ENCODE measurements around the gene RRH.
"Not testable (repeated sequence)": the region's sequence is repeated elsewhere in the genome, so short reads cannot be mapped to it uniquely, and the experiment has no call there.

Gene RRH

GRCh38 chr4:109827672-109828071 lies at the start of gene RRH:
RRH (plus strand) TSS chr4:109827972; CDS start chr4:109828028, 56 bp downstream.
- DNase-seq: no peak

DNA sequence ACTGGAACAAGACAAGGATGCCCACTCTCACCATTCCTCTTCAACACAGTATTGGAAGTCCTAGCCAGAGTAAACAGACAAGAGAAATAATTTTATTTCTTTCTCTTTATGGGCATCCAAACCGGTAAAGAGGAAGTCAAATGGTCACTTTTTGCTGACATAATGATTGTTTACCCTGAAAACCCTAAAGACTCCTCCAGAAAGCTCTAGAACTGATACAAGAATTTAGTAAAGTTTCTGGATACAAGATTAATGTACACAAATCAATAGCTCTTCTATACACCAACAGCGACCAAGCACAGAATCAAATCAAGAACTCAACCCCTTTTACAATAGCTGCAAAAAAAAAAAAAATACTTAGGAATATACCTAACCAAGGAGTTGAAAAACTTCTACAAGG lies 45.7 kb upstream of the RRH start:
- DNase-seq: not testable (repeated sequence)

GRCh38 chr4:109786846-109787245 lies 40.9 kb upstream of the RRH start:
- DNase-seq: no peak

- DNase-seq: no peak
Observed at GRCh38 chr4:109787807-109788206, 40.0 kb upstream of the RRH start.

DNA sequence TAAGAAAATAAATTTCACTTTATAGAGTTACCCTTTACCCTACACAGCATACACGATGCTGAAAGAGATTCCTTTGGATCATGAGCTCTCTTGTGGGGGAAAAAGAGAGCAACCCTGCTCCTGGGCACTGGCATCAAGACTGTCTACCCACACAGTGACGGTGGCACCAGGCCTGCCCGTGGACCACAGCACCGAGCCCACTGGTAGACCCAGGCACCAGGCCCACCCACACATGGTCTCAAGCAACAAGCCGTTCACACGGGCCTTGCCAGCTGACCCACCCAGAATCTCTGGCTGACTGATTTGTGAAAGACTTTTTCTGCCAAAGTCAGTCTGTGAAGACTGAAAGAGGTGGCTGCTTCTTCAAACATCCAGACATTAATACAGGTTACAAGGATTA lies 32.7 kb upstream of the RRH start:
- DNase-seq: no peak

GRCh38 chr4:109798866-109799265 lies 28.9 kb upstream of the RRH start:
- DNase-seq: no peak

- no peak for DNase-seq
Observed at GRCh38 chr4:109801099-109801789, 26.5 kb upstream of the RRH start.

DNA sequence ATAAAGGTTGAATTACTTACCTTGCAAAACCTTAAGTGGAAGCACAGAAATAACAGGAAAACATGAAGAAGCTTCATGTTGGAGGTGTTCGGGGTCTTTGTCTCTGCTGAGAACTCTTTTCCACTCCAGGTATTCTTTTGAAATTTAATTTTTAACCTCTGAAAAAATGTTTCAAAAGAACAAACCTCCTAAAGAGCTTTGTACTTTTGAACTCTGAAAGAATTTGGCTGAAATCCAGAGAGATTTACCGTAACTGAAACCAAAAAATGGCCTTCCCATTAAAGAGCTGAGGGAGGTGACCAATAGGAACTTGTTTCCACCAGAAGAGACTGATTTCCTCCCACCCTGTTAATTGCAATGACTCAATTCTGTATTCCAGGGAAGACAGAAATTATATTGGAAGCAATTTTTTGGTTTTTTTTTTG lies 25.9 kb upstream of the RRH start, which contains the start of gene CFI:
Gene CFI, minus strand, starts transcription at position 105 of the 425 bp plus-strand sequence. Its CDS starts 28 bp downstream, at position 77.
- DNase-seq: no peak

DNA sequence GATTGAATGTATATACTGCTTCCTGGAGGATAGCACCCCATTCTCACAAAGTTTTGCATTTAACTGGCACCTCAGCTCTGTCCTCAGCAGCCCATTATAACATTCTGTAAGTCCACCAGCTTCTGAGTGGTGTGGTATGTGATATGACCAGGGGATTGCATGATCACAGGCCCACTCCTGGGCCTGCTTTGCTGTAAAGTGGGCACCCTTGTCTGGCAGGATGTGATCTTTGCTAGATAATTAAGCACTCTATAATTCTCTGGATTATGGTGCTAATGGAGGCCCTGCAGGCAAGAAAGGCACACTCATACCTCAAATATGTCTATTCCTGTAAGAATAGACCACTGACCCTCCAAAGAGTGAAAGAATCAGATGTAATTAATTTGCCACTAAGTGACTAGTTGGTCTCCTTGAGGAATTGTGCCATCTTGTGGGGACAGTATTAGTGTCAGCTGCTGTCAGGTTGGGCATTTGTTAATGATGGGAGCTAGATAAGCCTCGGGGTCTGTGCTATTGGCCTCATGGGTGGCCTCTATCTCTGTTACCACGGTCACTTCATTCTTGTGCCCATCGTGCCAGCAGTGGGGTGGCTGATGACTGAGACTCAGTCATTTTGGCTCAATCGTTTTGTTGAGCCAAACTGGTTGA lies 23.7 kb upstream of the RRH start:
- no peak for DNase-seq

GRCh38 chr4:109809655-109810054 lies 18.1 kb upstream of the RRH start:
- DNase-seq: no peak

- no peak for DNase-seq
Observed at GRCh38 chr4:109810552-109811387, 17.0 kb upstream of the RRH start.

- DNase-seq: no peak
Observed at GRCh38 chr4:109811707-109812106, 16.1 kb upstream of the RRH start.

DNA sequence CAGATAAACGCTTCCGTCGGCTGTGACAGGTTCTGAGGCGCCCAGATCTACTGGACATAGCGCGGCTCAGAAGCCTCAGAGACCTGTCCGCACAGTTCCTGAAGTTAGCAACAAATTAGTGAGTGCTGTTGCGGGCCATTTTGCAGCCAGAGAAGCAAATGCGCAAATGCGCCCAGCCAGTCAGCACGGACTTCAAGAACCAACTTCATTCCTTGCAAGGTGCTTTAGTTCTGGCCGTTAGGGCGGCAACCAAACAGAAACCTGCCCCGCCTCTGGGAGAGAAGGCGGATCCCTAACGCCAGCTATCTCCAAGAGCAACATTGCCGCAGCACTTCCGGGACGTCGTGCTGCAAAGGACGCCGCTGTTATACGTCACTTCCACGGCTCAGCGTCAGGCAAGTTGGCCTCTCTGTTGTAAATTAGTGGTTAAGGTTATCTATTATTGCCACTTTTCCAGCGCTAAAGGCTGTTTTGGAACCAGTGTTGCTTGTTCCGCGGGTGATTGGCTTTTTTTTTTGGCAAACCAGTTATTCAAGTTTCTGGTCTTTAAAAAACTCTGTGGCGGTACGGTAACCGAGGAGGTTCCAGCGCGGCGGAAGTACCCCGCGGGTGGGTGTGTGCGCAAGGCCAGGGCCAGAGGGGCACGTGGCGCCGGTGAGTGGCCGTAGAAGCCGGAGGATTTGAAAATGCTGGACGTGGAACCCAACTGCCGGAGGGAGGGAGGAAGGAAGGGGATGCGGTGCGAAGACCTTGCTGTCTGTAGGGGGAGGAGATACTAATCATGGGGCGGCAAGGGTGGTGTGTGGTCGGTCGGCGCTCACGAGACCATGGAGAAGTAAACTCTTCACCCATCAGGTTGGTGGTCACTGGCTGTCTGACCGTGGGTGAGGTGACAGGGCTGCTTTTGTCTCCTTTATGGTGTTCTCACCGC lies 12.4 kb upstream of the RRH start, which contains the start of gene GAR1:
Gene GAR1, plus strand, starts transcription at position 612 of the 931 bp plus-strand sequence. CDS start 403 bp downstream, outside the sequence.
- peak; percentile 78 for DNase-seq

DNA sequence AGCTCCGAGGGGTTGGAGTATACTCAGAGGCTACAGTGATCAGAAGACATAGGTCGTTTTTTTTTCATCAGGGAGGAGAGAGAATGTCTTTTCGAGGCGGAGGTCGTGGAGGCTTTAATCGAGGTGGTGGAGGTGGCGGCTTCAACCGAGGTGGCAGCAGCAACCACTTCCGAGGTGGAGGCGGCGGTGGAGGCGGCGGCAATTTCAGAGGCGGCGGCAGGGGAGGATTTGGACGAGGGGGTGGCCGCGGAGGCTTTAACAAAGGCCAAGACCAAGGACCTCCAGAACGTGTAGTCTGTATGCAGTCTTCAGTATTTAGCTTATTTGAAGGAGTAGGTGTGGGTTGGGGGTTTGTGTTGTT lies 11.7 kb upstream of the RRH start:
- peak; percentile 21 for DNase-seq

DNA sequence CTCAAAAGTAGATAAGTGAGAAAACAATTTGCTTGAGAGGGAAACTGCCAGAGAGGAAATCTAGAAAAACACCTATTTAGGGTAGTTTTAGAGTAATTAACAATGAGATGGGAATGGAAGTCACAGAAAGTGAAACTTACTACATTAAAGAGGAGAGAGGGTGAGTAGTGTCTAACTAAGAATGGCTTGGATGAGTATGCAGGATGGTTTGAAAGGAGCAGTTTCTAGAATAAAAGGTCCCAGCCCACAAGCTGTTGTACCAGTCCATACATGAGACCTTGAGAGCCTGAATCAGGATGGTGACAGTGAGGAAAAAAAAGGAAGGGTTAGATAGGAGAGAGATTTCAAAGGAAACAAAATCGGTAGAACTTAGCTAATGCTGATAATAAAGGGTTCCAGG lies 10.9 kb upstream of the RRH start:
- DNase-seq: no peak

- DNase-seq: no peak
Observed at GRCh38 chr4:109818268-109818667, 9.5 kb upstream of the RRH start.

- DNase-seq: no peak
Observed at GRCh38 chr4:109820563-109820962, 7.2 kb upstream of the RRH start.

DNA sequence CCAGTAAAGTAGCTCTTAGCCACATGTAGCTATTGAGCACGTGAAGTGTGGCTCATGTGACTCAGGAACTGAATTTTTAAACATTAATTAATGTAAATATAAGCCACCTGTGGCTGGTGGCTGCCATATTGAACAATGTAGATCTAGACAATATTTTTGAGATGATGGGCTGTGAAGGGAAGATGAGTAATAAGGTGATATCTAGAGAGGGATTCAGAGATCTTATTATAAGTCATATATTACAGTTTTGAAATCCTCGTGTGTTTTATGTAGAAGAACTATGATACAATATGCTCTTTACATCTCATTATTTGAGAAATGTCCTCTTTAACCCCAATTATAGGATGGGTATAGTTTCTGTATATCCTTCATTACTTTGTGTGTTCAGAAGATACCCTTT lies 6.6 kb upstream of the RRH start:
- DNase-seq: no peak

- DNase-seq: no peak
Observed at GRCh38 chr4:109826719-109827118, 1.1 kb upstream of the RRH start.

- DNase-seq: no peak
Observed at GRCh38 chr4:109833756-109834155, 6.0 kb downstream of the RRH start.

GRCh38 chr4:109836985-109837384 lies 9.2 kb downstream of the RRH start:
- no peak for DNase-seq

GRCh38 chr4:109846395-109847098 lies 18.8 kb downstream of the RRH start:
- no peak for DNase-seq

Measured in activated CD4-positive, alpha-beta T cell treated with anti-CD3 and anti-CD28 coated beads for 1 hour (primary cell).